Measurements from ENCODE around the gene CHMP2A. TPM values are rescaled to one million over a fixed set of nuclear protein-coding genes. Genes with fewer than 3 reads are reported as not detected.

The CHMP2A gene
- total and polyA plus RNA-seq, 2 experiments from 2014 or later = 92.2 to 145 TPM

DNA sequence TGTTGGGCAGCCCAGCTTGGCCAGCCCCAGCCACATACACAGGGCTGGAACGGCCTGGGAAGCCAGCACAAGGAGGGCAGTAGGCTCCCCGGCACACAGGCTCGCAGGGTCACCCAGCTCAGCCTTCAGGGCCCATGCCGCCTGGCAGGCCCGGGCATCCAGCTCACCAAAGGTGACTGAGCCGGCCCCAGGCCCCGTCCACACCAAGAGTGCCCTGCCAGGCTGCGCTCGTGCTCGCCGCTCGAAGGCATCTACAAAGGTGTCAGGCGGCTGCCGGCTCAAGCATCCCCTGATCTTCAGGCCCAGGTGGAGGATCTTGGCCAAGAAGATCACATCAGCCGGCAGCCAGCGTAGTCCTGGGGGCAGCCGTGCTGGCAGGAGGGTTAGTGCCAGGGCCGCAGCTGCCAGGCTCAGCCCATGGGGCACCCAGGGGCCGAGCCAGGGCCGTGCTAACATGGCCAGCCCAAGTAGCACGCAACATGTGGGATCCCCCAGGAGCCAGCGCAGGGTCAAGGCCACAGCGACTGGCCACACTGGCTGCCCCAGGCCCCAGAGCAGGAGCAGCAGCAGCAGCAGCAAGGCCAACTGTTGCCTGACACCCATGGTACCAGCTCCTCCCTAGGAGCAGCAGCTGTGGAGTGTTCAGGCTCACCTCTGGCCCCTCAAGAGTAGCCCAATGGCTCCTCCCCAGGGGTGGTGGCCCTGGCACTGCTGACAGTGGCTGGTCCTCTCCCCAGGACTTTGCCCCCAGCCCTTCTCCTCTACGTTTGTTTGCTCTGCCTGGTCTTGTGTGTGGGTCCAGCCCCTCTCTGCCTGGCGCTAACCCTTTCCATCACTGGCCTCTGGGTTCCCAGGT lies 43.3 kb downstream of the CHMP2A start, which contains the start of gene SLC27A5:
TSS of gene SLC27A5 (minus strand) at position 640 of the 856 bp plus-strand sequence. CDS start at position 603, 37 bp downstream.
- H3K4me3 Mint-ChIP-seq = no peak within 1 kb of the TSS
- no peak for ATAC-seq

More for the DNA sequence above, 43.3 kb downstream of the CHMP2A start, which contains the start of gene SLC27A5:
- H3K4me1 ChIP-seq (ENCODE audit: insufficient read depth) = peaks cover 17% of the 10 kb centered on the region
- H4K20me1 ChIP-seq (replicated peaks; ENCODE audit: insufficient read depth) = no peaks in the 10 kb centered on the region
- TF ChIP-seq JUNB (IDR thresholded peaks at IDR 0.05; ENCODE audit: unreplicated experiment) = no peak
- TF ChIP-seq CREB1 (CRISPR knock-in tag; IDR thresholded peaks at IDR 0.05; ENCODE audit: low read depth) = no peak
- TF ChIP-seq, protein P1, sequence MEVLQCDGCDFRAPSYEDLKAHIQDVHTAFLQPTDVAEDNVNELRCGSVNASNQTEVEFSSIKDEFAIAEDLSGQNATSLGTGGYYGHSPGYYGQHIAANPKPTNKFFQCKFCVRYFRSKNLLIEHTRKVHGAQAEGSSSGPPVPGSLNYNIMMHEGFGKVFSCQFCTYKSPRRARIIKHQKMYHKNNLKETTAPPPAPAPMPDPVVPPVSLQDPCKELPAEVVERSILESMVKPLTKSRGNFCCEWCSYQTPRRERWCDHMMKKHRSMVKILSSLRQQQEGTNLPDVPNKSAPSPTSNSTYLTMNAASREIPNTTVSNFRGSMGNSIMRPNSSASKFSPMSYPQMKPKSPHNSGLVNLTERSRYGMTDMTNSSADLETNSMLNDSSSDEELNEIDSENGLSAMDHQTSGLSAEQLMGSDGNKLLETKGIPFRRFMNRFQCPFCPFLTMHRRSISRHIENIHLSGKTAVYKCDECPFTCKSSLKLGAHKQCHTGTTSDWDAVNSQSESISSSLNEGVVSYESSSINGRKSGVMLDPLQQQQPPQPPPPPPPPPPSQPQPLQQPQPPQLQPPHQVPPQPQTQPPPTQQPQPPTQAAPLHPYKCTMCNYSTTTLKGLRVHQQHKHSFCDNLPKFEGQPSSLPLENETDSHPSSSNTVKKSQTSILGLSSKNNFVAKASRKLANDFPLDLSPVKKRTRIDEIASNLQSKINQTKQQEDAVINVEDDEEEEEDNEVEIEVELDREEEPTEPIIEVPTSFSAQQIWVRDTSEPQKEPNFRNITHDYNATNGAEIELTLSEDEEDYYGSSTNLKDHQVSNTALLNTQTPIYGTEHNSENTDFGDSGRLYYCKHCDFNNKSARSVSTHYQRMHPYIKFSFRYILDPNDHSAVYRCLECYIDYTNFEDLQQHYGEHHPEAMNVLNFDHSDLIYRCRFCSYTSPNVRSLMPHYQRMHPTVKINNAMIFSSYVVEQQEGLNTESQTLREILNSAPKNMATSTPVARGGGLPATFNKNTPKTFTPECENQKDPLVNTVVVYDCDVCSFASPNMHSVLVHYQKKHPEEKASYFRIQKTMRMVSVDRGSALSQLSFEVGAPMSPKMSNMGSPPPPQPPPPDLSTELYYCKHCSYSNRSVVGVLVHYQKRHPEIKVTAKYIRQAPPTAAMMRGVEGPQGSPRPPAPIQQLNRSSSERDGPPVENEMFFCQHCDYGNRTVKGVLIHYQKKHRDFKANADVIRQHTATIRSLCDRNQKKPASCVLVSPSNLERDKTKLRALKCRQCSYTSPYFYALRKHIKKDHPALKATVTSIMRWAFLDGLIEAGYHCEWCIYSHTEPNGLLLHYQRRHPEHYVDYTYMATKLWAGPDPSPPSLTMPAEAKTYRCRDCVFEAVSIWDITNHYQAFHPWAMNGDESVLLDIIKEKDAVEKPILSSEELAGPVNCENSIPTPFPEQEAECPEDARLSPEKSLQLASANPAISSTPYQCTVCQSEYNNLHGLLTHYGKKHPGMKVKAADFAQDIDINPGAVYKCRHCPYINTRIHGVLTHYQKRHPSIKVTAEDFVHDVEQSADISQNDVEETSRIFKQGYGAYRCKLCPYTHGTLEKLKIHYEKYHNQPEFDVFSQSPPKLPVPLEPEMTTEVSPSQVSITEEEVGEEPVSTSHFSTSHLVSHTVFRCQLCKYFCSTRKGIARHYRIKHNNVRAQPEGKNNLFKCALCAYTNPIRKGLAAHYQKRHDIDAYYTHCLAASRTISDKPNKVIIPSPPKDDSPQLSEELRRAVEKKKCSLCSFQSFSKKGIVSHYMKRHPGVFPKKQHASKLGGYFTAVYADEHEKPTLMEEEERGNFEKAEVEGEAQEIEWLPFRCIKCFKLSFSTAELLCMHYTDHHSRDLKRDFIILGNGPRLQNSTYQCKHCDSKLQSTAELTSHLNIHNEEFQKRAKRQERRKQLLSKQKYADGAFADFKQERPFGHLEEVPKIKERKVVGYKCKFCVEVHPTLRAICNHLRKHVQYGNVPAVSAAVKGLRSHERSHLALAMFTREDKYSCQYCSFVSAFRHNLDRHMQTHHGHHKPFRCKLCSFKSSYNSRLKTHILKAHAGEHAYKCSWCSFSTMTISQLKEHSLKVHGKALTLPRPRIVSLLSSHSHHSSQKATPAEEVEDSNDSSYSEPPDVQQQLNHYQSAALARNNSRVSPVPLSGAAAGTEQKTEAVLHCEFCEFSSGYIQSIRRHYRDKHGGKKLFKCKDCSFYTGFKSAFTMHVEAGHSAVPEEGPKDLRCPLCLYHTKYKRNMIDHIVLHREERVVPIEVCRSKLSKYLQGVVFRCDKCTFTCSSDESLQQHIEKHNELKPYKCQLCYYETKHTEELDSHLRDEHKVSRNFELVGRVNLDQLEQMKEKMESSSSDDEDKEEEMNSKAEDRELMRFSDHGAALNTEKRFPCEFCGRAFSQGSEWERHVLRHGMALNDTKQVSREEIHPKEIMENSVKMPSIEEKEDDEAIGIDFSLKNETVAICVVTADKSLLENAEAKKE (CRISPR knock-in tag; IDR thresholded peaks at IDR 0.05) = no peak
- TF ChIP-seq ZNF331 (CRISPR knock-in tag; IDR thresholded peaks at IDR 0.05; ENCODE audit: low read depth) = no peak
- TF ChIP-seq, protein P2, sequence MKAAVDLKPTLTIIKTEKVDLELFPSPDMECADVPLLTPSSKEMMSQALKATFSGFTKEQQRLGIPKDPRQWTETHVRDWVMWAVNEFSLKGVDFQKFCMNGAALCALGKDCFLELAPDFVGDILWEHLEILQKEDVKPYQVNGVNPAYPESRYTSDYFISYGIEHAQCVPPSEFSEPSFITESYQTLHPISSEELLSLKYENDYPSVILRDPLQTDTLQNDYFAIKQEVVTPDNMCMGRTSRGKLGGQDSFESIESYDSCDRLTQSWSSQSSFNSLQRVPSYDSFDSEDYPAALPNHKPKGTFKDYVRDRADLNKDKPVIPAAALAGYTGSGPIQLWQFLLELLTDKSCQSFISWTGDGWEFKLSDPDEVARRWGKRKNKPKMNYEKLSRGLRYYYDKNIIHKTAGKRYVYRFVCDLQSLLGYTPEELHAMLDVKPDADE (IDR thresholded peaks at IDR 0.05) = no peak
- TF ChIP-seq NANOG (IDR thresholded peaks at IDR 0.05; ENCODE audit: borderline replicate concordance) = no peak
- no peak for TF ChIP-seq STAT1 (IDR thresholded peaks at IDR 0.05; ENCODE audit: unreplicated experiment)
- no peak for TF ChIP-seq EZH2 (IDR thresholded peaks at IDR 0.05; ENCODE audit: low read depth, unreplicated experiment)
- TF ChIP-seq EZH2phosphoT487 (IDR thresholded peaks at IDR 0.05; ENCODE audit: unreplicated experiment) = no peak
- no peak for TF ChIP-seq POLR2AphosphoS5 (IDR thresholded peaks at IDR 0.05; ENCODE audit: low read depth)
- TF ChIP-seq, protein P3, sequence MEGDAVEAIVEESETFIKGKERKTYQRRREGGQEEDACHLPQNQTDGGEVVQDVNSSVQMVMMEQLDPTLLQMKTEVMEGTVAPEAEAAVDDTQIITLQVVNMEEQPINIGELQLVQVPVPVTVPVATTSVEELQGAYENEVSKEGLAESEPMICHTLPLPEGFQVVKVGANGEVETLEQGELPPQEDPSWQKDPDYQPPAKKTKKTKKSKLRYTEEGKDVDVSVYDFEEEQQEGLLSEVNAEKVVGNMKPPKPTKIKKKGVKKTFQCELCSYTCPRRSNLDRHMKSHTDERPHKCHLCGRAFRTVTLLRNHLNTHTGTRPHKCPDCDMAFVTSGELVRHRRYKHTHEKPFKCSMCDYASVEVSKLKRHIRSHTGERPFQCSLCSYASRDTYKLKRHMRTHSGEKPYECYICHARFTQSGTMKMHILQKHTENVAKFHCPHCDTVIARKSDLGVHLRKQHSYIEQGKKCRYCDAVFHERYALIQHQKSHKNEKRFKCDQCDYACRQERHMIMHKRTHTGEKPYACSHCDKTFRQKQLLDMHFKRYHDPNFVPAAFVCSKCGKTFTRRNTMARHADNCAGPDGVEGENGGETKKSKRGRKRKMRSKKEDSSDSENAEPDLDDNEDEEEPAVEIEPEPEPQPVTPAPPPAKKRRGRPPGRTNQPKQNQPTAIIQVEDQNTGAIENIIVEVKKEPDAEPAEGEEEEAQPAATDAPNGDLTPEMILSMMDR (conservative IDR thresholded peaks at IDR 0.05; ENCODE audit: low read depth in 2 of 2) = no peak
- TF ChIP-seq ZNF114 (CRISPR knock-in tag; IDR thresholded peaks at IDR 0.05) = no peak
- TF ChIP-seq, protein P4, sequence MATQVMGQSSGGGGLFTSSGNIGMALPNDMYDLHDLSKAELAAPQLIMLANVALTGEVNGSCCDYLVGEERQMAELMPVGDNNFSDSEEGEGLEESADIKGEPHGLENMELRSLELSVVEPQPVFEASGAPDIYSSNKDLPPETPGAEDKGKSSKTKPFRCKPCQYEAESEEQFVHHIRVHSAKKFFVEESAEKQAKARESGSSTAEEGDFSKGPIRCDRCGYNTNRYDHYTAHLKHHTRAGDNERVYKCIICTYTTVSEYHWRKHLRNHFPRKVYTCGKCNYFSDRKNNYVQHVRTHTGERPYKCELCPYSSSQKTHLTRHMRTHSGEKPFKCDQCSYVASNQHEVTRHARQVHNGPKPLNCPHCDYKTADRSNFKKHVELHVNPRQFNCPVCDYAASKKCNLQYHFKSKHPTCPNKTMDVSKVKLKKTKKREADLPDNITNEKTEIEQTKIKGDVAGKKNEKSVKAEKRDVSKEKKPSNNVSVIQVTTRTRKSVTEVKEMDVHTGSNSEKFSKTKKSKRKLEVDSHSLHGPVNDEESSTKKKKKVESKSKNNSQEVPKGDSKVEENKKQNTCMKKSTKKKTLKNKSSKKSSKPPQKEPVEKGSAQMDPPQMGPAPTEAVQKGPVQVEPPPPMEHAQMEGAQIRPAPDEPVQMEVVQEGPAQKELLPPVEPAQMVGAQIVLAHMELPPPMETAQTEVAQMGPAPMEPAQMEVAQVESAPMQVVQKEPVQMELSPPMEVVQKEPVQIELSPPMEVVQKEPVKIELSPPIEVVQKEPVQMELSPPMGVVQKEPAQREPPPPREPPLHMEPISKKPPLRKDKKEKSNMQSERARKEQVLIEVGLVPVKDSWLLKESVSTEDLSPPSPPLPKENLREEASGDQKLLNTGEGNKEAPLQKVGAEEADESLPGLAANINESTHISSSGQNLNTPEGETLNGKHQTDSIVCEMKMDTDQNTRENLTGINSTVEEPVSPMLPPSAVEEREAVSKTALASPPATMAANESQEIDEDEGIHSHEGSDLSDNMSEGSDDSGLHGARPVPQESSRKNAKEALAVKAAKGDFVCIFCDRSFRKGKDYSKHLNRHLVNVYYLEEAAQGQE (IDR thresholded peaks at IDR 0.05; ENCODE audit: unreplicated experiment) = no peak
- DNase-seq (ENCODE audit: low spot score) = no peak
- no peak within 1 kb of the TSS for H3K4me3 ChIP-seq
- no peaks in the 10 kb centered on the region for H3K36me3 ChIP-seq (ENCODE audit: insufficient read depth)
- H3K27ac ChIP-seq (ENCODE audit: low read depth) = no peak within 1 kb of the TSS
- peaks cover 29% of the 10 kb centered on the region for H3K27me3 Mint-ChIP-seq (ENCODE audit: insufficient read depth, low read depth, poor library complexity)
- H3K9me3 Mint-ChIP-seq = peaks cover 12% of the 10 kb centered on the region
- H3F3A ChIP-seq (replicated peaks; ENCODE audit: low read depth) = peaks cover 3% of the 10 kb centered on the region; the same call in 1 of the 2 replicates
- no peaks in the 10 kb centered on the region for H3K27me3 ChIP-seq (ENCODE audit: insufficient read depth)
- H2AFZ ChIP-seq = no peak within 1 kb of the TSS
- H3K27ac Mint-ChIP-seq = no peak within 1 kb of the TSS
- peaks cover 3% of the 10 kb centered on the region; the same call in 1 of the 2 replicates for H3K79me2 ChIP-seq (replicated peaks; ENCODE audit: insufficient read depth)
- peaks cover 18% of the 10 kb centered on the region for H3K4me1 Mint-ChIP-seq
- no peak within 1 kb of the TSS for H3K4me2 ChIP-seq
- H3K36me3 Mint-ChIP-seq (ENCODE audit: low read depth) = peaks cover 19% of the 10 kb centered on the region
- no peaks in the 10 kb centered on the region for H3K9me2 ChIP-seq (ENCODE audit: insufficient read depth)

Measured in GM23338 (cell line).